Smooth muscle cell (in vitro differentiated cells): ENCODE results near the gene C2CD4A. TPM values are rescaled to one million over a fixed set of nuclear protein-coding genes. Genes with fewer than 3 reads are reported as not detected.

Experiments
- DNase-seq: peaks from one replicate; lab custom pipeline; 2025; ENCODE audit not compliant: unreplicated experiment; lab: John Stamatoyannopoulos, UW
- H2AFZ ChIP-seq: fragments of 200-600 bp; sonication (generic); 2 replicates; pipeline ENCODE4 v1.6.0; 2016; ENCODE audit warnings: antibody characterized with exemption, low read depth, mild to moderate bottlenecking
- H3F3A ChIP-seq: fragments of 200-600 bp; sonication (generic); 2 replicates; pipeline ENCODE4 v1.6.0; 2017; ENCODE audit warnings: antibody characterized with exemption, low read depth
- H3K27ac ChIP-seq: fragments of 200-600 bp; sonication (generic); 2 replicates; pipeline ENCODE4 v1.5.1; 2016; ENCODE audit warnings: low read depth, mild to moderate bottlenecking
- H3K27me3 ChIP-seq: fragments of 200-600 bp; sonication (generic); 2 replicates; pipeline ENCODE4 v1.6.1; 2016; ENCODE audit warnings: low read depth, mild to moderate bottlenecking
- H3K36me3 ChIP-seq: fragments of 200-600 bp; sonication (generic); 2 replicates; pipeline ENCODE4 v1.5.1; 2016; ENCODE audit warnings: low read depth
- H3K4me1 ChIP-seq: fragments of 200-600 bp; sonication (generic); 2 replicates; pipeline ENCODE4 v1.5.1; 2016; ENCODE audit warnings: low read depth
- H3K4me2 ChIP-seq: fragments of 200-600 bp; sonication (generic); 2 replicates; pipeline ENCODE4 v1.6.0; 2016; ENCODE audit warnings: mild to moderate bottlenecking
- H3K4me3 ChIP-seq: fragments of 200-600 bp; sonication (generic); 2 replicates; pipeline ENCODE4 v1.5.1; 2016; ENCODE audit warnings: mild to moderate bottlenecking
- H3K79me2 ChIP-seq: fragments of 200-600 bp; sonication (generic); 2 replicates; pipeline ENCODE4 v1.6.0; 2016; ENCODE audit warnings: low read depth, mild to moderate bottlenecking
- H3K9ac ChIP-seq: fragments of 200-600 bp; sonication (generic); 2 replicates; pipeline ENCODE4 v1.6.0; 2016; ENCODE audit warnings: low read depth
- H3K9me3 ChIP-seq: fragments of 200-600 bp; sonication (generic); replicated peaks from 2 replicates; pipeline ENCODE4 v1.5.1; 2016; ENCODE audit warnings: low read depth
- H4K20me1 ChIP-seq: fragments of 200-600 bp; sonication (generic); 2 replicates; pipeline ENCODE4 v1.6.0; 2016; ENCODE audit warnings: low read depth
- WGBS: methylation state at CpG from one replicate; pipeline ENCODE4 v1.1.7; 2016; ENCODE audit warnings: low lambda C conversion rate; 5-methylcytosine and 5-hydroxymethylcytosine counted together
- polyA plus RNA-seq: library from polyadenylated mRNA; unstranded; fragments of >200 nt; fragmentation: Nextera tagmentation; extraction: Ambion mirVana; gene quantifications from 2 replicates; pipeline ENCODE4 v1.2.1, GENCODE V29; 2016
- total RNA-seq: library from RNA; depleted of rRNA; stranded (reverse); fragments of >200 nt; gene quantifications from 2 replicates; pipeline ENCODE4 v1.2.3, GENCODE V29; 2014
- TF ChIP-seq, protein P1 (sequence below): fragments of 200-600 bp; sonication (generic); IDR thresholded peaks from 2 replicates; pipeline ENCODE4 v1.5.1; 2017; ENCODE audit warnings: borderline replicate concordance, mild to moderate bottlenecking, antibody characterized with exemption; ENCODE audit not compliant: insufficient read depth, poor library complexity, severe bottlenecking

The C2CD4A gene
- total and polyA plus RNA-seq, 2 experiments from 2014 or later, result 0.13 to 0.35 TPM

GRCh38 chr15:62068071-62068809, 1.5 kb downstream of the C2CD4A start:
- Histone ChIP-seq H4K20me1 (no peaks in the 10 kb centered on the region), H3F3A (no peaks in the 10 kb centered on the region), H3K27me3 (peaks cover 61% of the 10 kb centered on the region), H3K27ac (no peak overlapping the region), H3K4me1 (peaks cover 5% of the 10 kb centered on the region), H3K4me3 (peak overlapping the region; percentile 44), H3K4me2 (peak overlapping the region; percentile 81), H3K9me3 (no peaks in the 10 kb centered on the region), H3K9ac (no peak overlapping the region), H2AFZ (no peak overlapping the region), H3K36me3 (no peaks in the 10 kb centered on the region), H3K79me2 (no peaks in the 10 kb centered on the region)
- WGBS, result 6% methylated on average over 68 of the region's 103 CpGs
- DNase-seq, result no peak
- TF ChIP-seq, protein P1, sequence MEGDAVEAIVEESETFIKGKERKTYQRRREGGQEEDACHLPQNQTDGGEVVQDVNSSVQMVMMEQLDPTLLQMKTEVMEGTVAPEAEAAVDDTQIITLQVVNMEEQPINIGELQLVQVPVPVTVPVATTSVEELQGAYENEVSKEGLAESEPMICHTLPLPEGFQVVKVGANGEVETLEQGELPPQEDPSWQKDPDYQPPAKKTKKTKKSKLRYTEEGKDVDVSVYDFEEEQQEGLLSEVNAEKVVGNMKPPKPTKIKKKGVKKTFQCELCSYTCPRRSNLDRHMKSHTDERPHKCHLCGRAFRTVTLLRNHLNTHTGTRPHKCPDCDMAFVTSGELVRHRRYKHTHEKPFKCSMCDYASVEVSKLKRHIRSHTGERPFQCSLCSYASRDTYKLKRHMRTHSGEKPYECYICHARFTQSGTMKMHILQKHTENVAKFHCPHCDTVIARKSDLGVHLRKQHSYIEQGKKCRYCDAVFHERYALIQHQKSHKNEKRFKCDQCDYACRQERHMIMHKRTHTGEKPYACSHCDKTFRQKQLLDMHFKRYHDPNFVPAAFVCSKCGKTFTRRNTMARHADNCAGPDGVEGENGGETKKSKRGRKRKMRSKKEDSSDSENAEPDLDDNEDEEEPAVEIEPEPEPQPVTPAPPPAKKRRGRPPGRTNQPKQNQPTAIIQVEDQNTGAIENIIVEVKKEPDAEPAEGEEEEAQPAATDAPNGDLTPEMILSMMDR, result no peak

DNA sequence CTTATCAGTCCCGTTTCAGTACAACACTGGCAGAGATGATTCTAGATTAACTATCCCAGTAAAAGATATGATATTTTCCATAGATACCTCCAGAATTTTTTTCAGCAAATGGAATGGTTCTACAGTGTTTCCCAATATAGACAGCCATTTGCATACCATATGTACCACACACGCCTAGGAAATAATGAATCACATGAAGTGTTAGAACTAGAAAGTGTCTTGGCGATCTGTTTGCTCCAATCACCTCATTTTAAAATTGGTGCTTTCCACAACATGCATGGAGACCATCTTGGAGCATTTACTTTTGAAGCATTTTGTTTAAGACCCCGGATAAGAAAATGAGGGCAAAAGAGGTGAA, 2.0 kb downstream of the C2CD4A start:
- no peaks in the 10 kb centered on the region for H4K20me1 ChIP-seq
- TF ChIP-seq, protein P1, result no peak
- H3F3A ChIP-seq, result no peaks in the 10 kb centered on the region
- H2AFZ ChIP-seq, result no peak overlapping the region
- H3K4me2 ChIP-seq, result peak overlapping the region; percentile 81
- H3K79me2 ChIP-seq, result no peaks in the 10 kb centered on the region
- peaks cover 55% of the 10 kb centered on the region for H3K27me3 ChIP-seq
- no peaks in the 10 kb centered on the region for H3K36me3 ChIP-seq
- peaks cover 5% of the 10 kb centered on the region for H3K4me1 ChIP-seq
- H3K4me3 ChIP-seq, result peak overlapping the region; percentile 44
- H3K9ac ChIP-seq, result no peak overlapping the region
- H3K27ac ChIP-seq, result no peak overlapping the region
- no peaks in the 10 kb centered on the region for H3K9me3 ChIP-seq
- no peak for DNase-seq
- WGBS, result 64% methylated on average over 4 of the region's 4 CpGs

- no peaks in the 10 kb centered on the region for H3K36me3 ChIP-seq
- no peak overlapping the region for H3K27ac ChIP-seq
- H3K4me1 ChIP-seq, result peaks cover 5% of the 10 kb centered on the region
- H3K4me2 ChIP-seq, result no peak overlapping the region
- peaks cover 54% of the 10 kb centered on the region for H3K27me3 ChIP-seq
- no peaks in the 10 kb centered on the region for H3K9me3 ChIP-seq
- H3K9ac ChIP-seq, result no peak overlapping the region
- TF ChIP-seq, protein P1, result no peak
- H4K20me1 ChIP-seq, result no peaks in the 10 kb centered on the region
- H2AFZ ChIP-seq, result no peak overlapping the region
- H3K4me3 ChIP-seq, result no peak overlapping the region
- no peak for DNase-seq
- H3K79me2 ChIP-seq, result no peaks in the 10 kb centered on the region
- H3F3A ChIP-seq, result no peaks in the 10 kb centered on the region
- 90% methylated on average over 5 of the region's 5 CpGs for WGBS
These were observed 2.8 kb downstream of the C2CD4A start for GRCh38 chr15:62069551-62069950.
